ENCODE measurements around the gene NFIA. TPM values are rescaled to one million over a fixed set of nuclear protein-coding genes. Genes with fewer than 3 reads are reported as not detected.
A peak's percentile ranks its signal among the peaks of the same experiment; 100 is the strongest.

Gene NFIA
- total and polyA plus RNA-seq, 7 donors: 4.0 to 42.7 (median 30.6) TPM

GRCh38 chr1:61397935-61398334 lies 315.6 kb downstream of the NFIA start:
- H3K4me3 ChIP-seq: peak overlapping the region; percentile 16
- peak; percentile 83 to 96 (median 90) for ATAC-seq

GRCh38 chr1:61399199-61399598 lies 316.8 kb downstream of the NFIA start:
- H3K36me3 ChIP-seq (ENCODE audit: insufficient read depth in 1 of 2, low read depth in 1 of 2): no peaks in the 10 kb centered on the region
- DNase-seq (no peak), ATAC-seq (peak in 1 of 4 donors; percentile 9)
- H3K4me3 ChIP-seq: no peak overlapping the region
- H3K9me3 ChIP-seq: no peaks in the 10 kb centered on the region
- 27 to 30% (median 28%) methylated on average over 3 of the region's 3 CpGs for WGBS, 3 donors
- no peak for TF ChIP-seq CTCF (IDR thresholded peaks at IDR 0.05)
- peaks cover 49% of the 10 kb centered on the region for H3K4me1 ChIP-seq
- no peaks in the 10 kb centered on the region for H3K27me3 ChIP-seq (ENCODE audit: insufficient read depth in 3 of 3, low read length in 2 of 3)
- intact Hi-C loops (cut with DNase I): no loop called here
- H3K27ac ChIP-seq: peak overlapping the region; percentile 80

More at GRCh38 chr1:61397935-61398334, 315.6 kb downstream of the NFIA start:
- Histone ChIP-seq H3K36me3 (ENCODE audit: insufficient read depth in 1 of 2, low read depth in 1 of 2) (no peaks in the 10 kb centered on the region), H3K4me1 (peaks cover 36% of the 10 kb centered on the region), H3K9me3 (no peaks in the 10 kb centered on the region), H3K27ac (peak overlapping the region; percentile 80), H3K27me3 (ENCODE audit: insufficient read depth in 3 of 3, low read length in 2 of 3) (no peaks in the 10 kb centered on the region)
- DNase-seq: no peak
- intact Hi-C loops (cut with DNase I): no loop called here
- no peak for TF ChIP-seq CTCF (IDR thresholded peaks at IDR 0.05)
- 19 to 42% (median 23%) methylated on average over 3 of the region's 3 CpGs for WGBS, 3 donors

- intact Hi-C loops (cut with DNase I): loop anchor here in 1 of 2 donors (5.0 kb wide), 1 partner anchor 37 kb away; no protein-coding TSS in a partner anchor
- WGBS, 3 donors: 32 to 54% (median 37%) methylated on average over 5 of the region's 5 CpGs
- DNase-seq (no peak), ATAC-seq (no peak)
- TF ChIP-seq CTCF (IDR thresholded peaks at IDR 0.05): no peak
- H3K9me3 ChIP-seq: no peaks in the 10 kb centered on the region
- peaks cover 49% of the 10 kb centered on the region for H3K4me1 ChIP-seq
- H3K27me3 ChIP-seq (ENCODE audit: insufficient read depth in 3 of 3, low read length in 2 of 3): no peaks in the 10 kb centered on the region
- H3K4me3 ChIP-seq: no peak overlapping the region
- H3K27ac ChIP-seq: peak overlapping the region; percentile 80
- H3K36me3 ChIP-seq (ENCODE audit: insufficient read depth in 1 of 2, low read depth in 1 of 2): no peaks in the 10 kb centered on the region
Measured at GRCh38 chr1:61400131-61400770, 317.9 kb downstream of the NFIA start.

GRCh38 chr1:61400997-61401396 lies 318.6 kb downstream of the NFIA start:
- peaks cover 44% of the 10 kb centered on the region for H3K4me1 ChIP-seq

More at GRCh38 chr1:61400997-61401396, 318.6 kb downstream of the NFIA start:
- H3K4me3 ChIP-seq: no peak overlapping the region
- no peak for DNase-seq
- no peak for TF ChIP-seq CTCF (IDR thresholded peaks at IDR 0.05)
- H3K27me3 ChIP-seq (ENCODE audit: insufficient read depth in 3 of 3, low read length in 2 of 3): no peaks in the 10 kb centered on the region
- no peak overlapping the region for H3K27ac ChIP-seq
- no peak for ATAC-seq
- intact Hi-C loops (cut with DNase I): loop anchor here in 1 of 2 donors (5.0 kb wide), 1 partner anchor 36 kb away; no protein-coding TSS in a partner anchor
- H3K9me3 ChIP-seq: no peaks in the 10 kb centered on the region
- no peaks in the 10 kb centered on the region for H3K36me3 ChIP-seq (ENCODE audit: insufficient read depth in 1 of 2, low read depth in 1 of 2)
- WGBS, 3 donors: 83 to 90% (median 86%) methylated on average over 3 of the region's 3 CpGs

Data from psoas muscle (tissue), 8 donors.